A549 (cell line): ENCODE results near the gene DGKD.

Experiments
- CHD2 ChIP-seq: fragments of 150-350 bp; IDR thresholded peaks from 2 replicates; pipeline ENCODE4 v1.6.1; 2014; ENCODE audit warnings: low read length; ENCODE audit not compliant: partially characterized antibody
- CTCF ChIP-seq: fragments of >200 bp; sonication (Bioruptor Twin); formaldehyde crosslinking; IDR thresholded peaks from 3 replicates; pipeline ENCODE4 v1.5.1; 2016
- MAZ ChIP-seq: fragments of 150-350 bp; IDR thresholded peaks from 2 replicates; pipeline ENCODE4 v1.6.1; 2014; ENCODE audit warnings: antibody characterized with exemption, low read depth, low read length, borderline replicate concordance
- RAD21 ChIP-seq, 2 experiments: fragments of >200 bp in 1 of 2; sonication (Bioruptor Twin) in 1 of 2; formaldehyde crosslinking in 1 of 2; IDR thresholded peaks in 1 of 2; conservative IDR thresholded peaks in 1 of 2; 2 replicates in 1 of 2; 3 replicates in 1 of 2; pipeline ENCODE4 v1.6.1; 2012 to 2018; ENCODE audit warnings: inconsistent platforms in 1 of 2
- RCOR1 ChIP-seq: fragments of 150-350 bp; IDR thresholded peaks from 2 replicates; pipeline ENCODE4 v1.6.1; 2014; ENCODE audit warnings: antibody characterized with exemption, low read length, low read depth
- USF2 ChIP-seq: fragments of 450-650 bp; IDR thresholded peaks from 2 replicates; pipeline ENCODE4 v1.6.1; 2014; ENCODE audit warnings: antibody characterized with exemption
- ZNF302 ChIP-seq: fragments of 250-450 bp; sonication (Bioruptor Pico); IDR thresholded peaks from 2 replicates; pipeline ENCODE4 v1.9.0; 2021; ENCODE audit warnings: inconsistent platforms, mild to moderate bottlenecking, moderate library complexity
- TF ChIP-seq, protein P1 (sequence below): fragments of 250-450 bp; sonication (Bioruptor Pico); IDR thresholded peaks from 2 replicates; pipeline ENCODE4 v1.5.0; 2021; ENCODE audit warnings: mild to moderate bottlenecking, moderate library complexity, borderline replicate concordance

- TF ChIP-seq CTCF = no peak
- no peak for TF ChIP-seq CHD2
- no peak for TF ChIP-seq MAZ
- TF ChIP-seq ZNF302 (CRISPR knock-in tag) = no peak
- no peak for TF ChIP-seq RAD21 (conservative IDR thresholded peaks at IDR 0.05 in 1 of 2, IDR thresholded peaks at IDR 0.05 in 1 of 2)
- no peak for TF ChIP-seq USF2
- TF ChIP-seq, protein P1, sequence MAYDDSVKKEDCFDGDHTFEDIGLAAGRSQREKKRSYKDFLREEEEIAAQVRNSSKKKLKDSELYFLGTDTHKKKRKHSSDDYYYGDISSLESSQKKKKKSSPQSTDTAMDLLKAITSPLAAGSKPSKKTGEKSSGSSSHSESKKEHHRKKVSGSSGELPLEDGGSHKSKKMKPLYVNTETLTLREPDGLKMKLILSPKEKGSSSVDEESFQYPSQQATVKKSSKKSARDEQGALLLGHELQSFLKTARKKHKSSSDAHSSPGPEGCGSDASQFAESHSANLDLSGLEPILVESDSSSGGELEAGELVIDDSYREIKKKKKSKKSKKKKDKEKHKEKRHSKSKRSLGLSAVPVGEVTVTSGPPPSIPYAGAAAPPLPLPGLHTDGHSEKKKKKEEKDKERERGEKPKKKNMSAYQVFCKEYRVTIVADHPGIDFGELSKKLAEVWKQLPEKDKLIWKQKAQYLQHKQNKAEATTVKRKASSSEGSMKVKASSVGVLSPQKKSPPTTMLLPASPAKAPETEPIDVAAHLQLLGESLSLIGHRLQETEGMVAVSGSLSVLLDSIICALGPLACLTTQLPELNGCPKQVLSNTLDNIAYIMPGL = no peak
- TF ChIP-seq RCOR1 = no peak
Measured at GRCh38 chr2:233386382-233387041, 32.2 kb downstream of the DGKD start.
